ENCODE results near the gene FPR1. TPM values are rescaled to one million over a fixed set of nuclear protein-coding genes. Genes with fewer than 3 reads are reported as not detected.

Gene FPR1
- total and polyA plus RNA-seq, 2 of the 13 experiments (the other 11 are each of a cell fraction or from before 2014, with no cell fraction given) = not detected

DNA sequence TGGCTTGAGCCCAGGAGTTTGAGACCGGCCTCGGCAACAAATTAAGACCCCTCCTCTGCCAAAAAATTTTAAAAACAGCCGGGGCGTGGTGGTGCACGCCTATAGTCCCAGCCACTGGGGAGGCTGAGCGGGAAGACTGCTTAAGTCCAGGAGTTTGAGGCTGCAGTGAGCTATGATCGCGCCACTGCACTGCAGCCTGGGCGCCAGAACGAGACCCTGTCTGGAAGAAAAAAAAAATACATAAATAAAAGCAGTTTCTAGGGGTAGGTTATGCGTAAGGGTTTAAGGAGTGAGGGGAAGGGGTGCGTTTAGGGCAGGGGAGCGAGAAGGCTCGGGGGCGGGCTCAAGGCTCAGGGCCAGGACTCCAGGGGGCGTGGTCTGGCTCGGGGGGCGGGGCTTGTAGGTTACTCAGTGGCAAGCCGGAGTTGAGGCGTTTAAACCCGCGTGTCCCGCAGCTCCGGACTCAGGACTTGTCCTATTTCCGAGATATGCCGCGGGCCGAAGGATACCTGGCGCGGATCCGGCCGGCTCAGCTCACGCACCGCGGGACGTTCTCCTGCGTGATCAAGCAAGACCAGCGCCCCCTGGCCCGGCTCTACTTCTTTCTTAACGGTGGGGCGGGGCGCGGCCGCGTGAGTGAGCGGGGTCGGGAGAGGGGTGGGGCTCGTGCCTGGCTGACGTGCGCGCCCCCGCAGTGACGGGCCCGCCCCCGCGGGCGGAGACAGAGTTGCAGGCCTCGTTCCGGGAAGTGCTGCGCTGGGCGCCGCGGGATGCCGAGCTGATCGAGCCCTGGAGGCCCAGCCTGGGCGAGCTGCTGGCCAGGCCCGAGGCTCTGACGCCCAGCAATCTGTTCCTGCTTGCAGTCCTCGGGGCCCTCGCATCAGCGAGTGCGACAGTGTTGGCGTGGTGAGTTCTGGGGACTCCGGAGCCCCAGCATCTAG, 47.8 kb downstream of the FPR1 start (continued):
- TF ChIP-seq, protein P1, sequence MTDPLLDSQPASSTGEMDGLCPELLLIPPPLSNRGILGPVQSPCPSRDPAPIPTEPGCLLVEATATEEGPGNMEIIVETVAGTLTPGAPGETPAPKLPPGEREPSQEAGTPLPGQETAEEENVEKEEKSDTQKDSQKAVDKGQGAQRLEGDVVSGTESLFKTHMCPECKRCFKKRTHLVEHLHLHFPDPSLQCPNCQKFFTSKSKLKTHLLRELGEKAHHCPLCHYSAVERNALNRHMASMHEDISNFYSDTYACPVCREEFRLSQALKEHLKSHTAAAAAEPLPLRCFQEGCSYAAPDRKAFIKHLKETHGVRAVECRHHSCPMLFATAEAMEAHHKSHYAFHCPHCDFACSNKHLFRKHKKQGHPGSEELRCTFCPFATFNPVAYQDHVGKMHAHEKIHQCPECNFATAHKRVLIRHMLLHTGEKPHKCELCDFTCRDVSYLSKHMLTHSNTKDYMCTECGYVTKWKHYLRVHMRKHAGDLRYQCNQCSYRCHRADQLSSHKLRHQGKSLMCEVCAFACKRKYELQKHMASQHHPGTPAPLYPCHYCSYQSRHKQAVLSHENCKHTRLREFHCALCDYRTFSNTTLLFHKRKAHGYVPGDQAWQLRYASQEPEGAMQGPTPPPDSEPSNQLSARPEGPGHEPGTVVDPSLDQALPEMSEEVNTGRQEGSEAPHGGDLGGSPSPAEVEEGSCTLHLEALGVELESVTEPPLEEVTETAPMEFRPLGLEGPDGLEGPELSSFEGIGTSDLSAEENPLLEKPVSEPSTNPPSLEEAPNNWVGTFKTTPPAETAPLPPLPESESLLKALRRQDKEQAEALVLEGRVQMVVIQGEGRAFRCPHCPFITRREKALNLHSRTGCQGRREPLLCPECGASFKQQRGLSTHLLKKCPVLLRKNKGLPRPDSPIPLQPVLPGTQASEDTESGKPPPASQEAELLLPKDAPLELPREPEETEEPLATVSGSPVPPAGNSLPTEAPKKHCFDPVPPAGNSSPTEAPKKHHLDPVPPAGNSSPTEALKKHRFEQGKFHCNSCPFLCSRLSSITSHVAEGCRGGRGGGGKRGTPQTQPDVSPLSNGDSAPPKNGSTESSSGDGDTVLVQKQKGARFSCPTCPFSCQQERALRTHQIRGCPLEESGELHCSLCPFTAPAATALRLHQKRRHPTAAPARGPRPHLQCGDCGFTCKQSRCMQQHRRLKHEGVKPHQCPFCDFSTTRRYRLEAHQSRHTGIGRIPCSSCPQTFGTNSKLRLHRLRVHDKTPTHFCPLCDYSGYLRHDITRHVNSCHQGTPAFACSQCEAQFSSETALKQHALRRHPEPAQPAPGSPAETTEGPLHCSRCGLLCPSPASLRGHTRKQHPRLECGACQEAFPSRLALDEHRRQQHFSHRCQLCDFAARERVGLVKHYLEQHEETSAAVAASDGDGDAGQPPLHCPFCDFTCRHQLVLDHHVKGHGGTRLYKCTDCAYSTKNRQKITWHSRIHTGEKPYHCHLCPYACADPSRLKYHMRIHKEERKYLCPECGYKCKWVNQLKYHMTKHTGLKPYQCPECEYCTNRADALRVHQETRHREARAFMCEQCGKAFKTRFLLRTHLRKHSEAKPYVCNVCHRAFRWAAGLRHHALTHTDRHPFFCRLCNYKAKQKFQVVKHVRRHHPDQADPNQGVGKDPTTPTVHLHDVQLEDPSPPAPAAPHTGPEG (CRISPR knock-in tag; IDR thresholded peaks at IDR 0.05) = no peak
- no peak for TF ChIP-seq DMAP1 (CRISPR knock-in tag; IDR thresholded peaks at IDR 0.05)
- no peak for TF ChIP-seq CBX5 (CRISPR knock-in tag; IDR thresholded peaks at IDR 0.05; ENCODE audit: borderline replicate concordance)
- peak; percentile 37; the same call in 1 of the 2 replicates for TF ChIP-seq ZNF430 (CRISPR knock-in tag; IDR thresholded peaks at IDR 0.05)
- TF ChIP-seq, protein P2, sequence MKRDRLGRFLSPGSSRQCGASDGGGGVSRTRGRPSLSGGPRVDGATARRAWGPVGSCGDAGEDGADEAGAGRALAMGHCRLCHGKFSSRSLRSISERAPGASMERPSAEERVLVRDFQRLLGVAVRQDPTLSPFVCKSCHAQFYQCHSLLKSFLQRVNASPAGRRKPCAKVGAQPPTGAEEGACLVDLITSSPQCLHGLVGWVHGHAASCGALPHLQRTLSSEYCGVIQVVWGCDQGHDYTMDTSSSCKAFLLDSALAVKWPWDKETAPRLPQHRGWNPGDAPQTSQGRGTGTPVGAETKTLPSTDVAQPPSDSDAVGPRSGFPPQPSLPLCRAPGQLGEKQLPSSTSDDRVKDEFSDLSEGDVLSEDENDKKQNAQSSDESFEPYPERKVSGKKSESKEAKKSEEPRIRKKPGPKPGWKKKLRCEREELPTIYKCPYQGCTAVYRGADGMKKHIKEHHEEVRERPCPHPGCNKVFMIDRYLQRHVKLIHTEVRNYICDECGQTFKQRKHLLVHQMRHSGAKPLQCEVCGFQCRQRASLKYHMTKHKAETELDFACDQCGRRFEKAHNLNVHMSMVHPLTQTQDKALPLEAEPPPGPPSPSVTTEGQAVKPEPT (CRISPR knock-in tag; IDR thresholded peaks at IDR 0.05; ENCODE audit: low read depth) = no peak
- TF ChIP-seq ZNF350 (CRISPR knock-in tag; IDR thresholded peaks at IDR 0.05; ENCODE audit: borderline replicate concordance, low read depth) = peak; percentile 32; the same call in 1 of the 2 replicates
- TF ChIP-seq MAZ (IDR thresholded peaks at IDR 0.05; ENCODE audit: borderline replicate concordance, low read depth, low read length) = peak; percentile 71; the same call in 1 of the 2 replicates
- TF ChIP-seq MAZ (CRISPR knock-in tag; IDR thresholded peaks at IDR 0.05; ENCODE audit: low read depth) = no peak
- TF ChIP-seq RELA (CRISPR knock-in tag; IDR thresholded peaks at IDR 0.05) = 0 out of 2 replicates have a peak, but pooled peaks have one; percentile 47
- no peak for TF ChIP-seq CENPT (CRISPR knock-in tag; IDR thresholded peaks at IDR 0.05; ENCODE audit: low read depth)
- no peak for TF ChIP-seq ZNF263 (CRISPR knock-in tag; IDR thresholded peaks at IDR 0.05)
- TF ChIP-seq MXD4 (CRISPR knock-in tag; IDR thresholded peaks at IDR 0.05) = no peak; the same call in 1 of the 2 replicates
- TF ChIP-seq, protein P3, sequence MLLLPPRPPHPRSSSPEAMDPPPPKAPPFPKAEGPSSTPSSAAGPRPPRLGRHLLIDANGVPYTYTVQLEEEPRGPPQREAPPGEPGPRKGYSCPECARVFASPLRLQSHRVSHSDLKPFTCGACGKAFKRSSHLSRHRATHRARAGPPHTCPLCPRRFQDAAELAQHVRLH (CRISPR knock-in tag; IDR thresholded peaks at IDR 0.05; ENCODE audit: borderline replicate concordance, low read depth) = 0 out of 2 replicates have a peak, but pooled peaks have one; percentile 70
